Karpas-422 (cell line): Measurements from ENCODE around the gene SCNN1A. TPM values are rescaled to one million over a fixed set of nuclear protein-coding genes. Genes with fewer than 3 reads are reported as not detected.

Source experiments
- DNase-seq: peaks from one replicate; pipeline ENCODE4 v3.0.0-alpha.2; 2015
- H2AFZ ChIP-seq: fragments of 200-600 bp; sonication (generic); 2 replicates; pipeline ENCODE4 v1.6.1; 2014; ENCODE audit warnings: antibody characterized with exemption, low read length, mixed read lengths
- H3K27ac ChIP-seq: fragments of 200-600 bp; sonication (generic); 2 replicates; pipeline ENCODE4 v1.5.1; 2014; ENCODE audit warnings: mild to moderate bottlenecking, low read length, moderate library complexity
- H3K27me3 ChIP-seq: fragments of 200-600 bp; sonication (generic); 2 replicates; pipeline ENCODE4 v1.6.1; 2014; ENCODE audit warnings: low read length, mixed read lengths
- H3K36me3 ChIP-seq: fragments of 200-600 bp; sonication (generic); 2 replicates; pipeline ENCODE4 v1.6.1; 2014; ENCODE audit warnings: low read length, mixed read lengths; ENCODE audit not compliant: insufficient read depth
- H3K4me1 ChIP-seq: fragments of 200-600 bp; sonication (generic); 2 replicates; pipeline ENCODE4 v1.6.1; 2014; ENCODE audit warnings: mild to moderate bottlenecking, low read length, mixed read lengths
- H3K4me2 ChIP-seq: fragments of 200-600 bp; sonication (generic); 2 replicates; pipeline ENCODE4 v1.6.1; 2014; ENCODE audit warnings: low read length, low read depth, mild to moderate bottlenecking; ENCODE audit not compliant: poor library complexity, severe bottlenecking
- H3K4me3 ChIP-seq: fragments of 200-600 bp; sonication (generic); 2 replicates; pipeline ENCODE4 v1.5.1; 2014; ENCODE audit warnings: mild to moderate bottlenecking, antibody characterized with exemption, low read length, mixed read lengths
- H3K79me2 ChIP-seq: fragments of 200-600 bp; sonication (generic); 2 replicates; pipeline ENCODE4 v1.6.1; 2014; ENCODE audit warnings: mild to moderate bottlenecking, low read length, mixed read lengths
- H3K9ac ChIP-seq: fragments of 200-600 bp; sonication (generic); 2 replicates; pipeline ENCODE4 v1.6.0; 2014; ENCODE audit warnings: low read length
- H3K9me2 ChIP-seq: fragments of 200-600 bp; sonication (generic), shearing (Covaris generic); replicated peaks from 2 replicates; pipeline ENCODE4 v1.6.0; 2014; ENCODE audit warnings: mild to moderate bottlenecking, low read length, moderate library complexity; ENCODE audit not compliant: insufficient read depth
- H3K9me3 ChIP-seq: fragments of 300-700, 200-600 bp; sonication (generic); 2 replicates; pipeline ENCODE4 v1.6.1; 2014; ENCODE audit warnings: low read length, mixed read lengths
- H4K20me1 ChIP-seq: fragments of 200-600 bp; sonication (generic); 2 replicates; pipeline ENCODE4 v1.6.1; 2014; ENCODE audit warnings: mild to moderate bottlenecking, antibody characterized with exemption, low read length, low read depth; ENCODE audit not compliant: insufficient read depth
- total RNA-seq: library from RNA; depleted of rRNA; stranded (reverse); fragments of >200 nt; shearing (Covaris generic); gene quantifications from 2 replicates; pipeline ENCODE4 v1.2.3, GENCODE V29; 2014; ENCODE audit warnings: low replicate concordance

The SCNN1A gene
- total RNA-seq, 1 experiment from 2014 or later: not detected

GRCh38 chr12:6367969-6368892, 7.1 kb downstream of the SCNN1A start:
- Histone ChIP-seq H3K27me3 (no peaks in the 10 kb centered on the region), H3K79me2 (no peaks in the 10 kb centered on the region), H3K27ac (no peak overlapping the region), H3K36me3 (no peaks in the 10 kb centered on the region), H2AFZ (no peak overlapping the region), H3K9ac (no peak overlapping the region), H4K20me1 (no peaks in the 10 kb centered on the region), H3K9me2 (no peaks in the 10 kb centered on the region), H3K4me2 (no peak overlapping the region), H3K9me3 (no peaks in the 10 kb centered on the region), H3K4me3 (no peak overlapping the region), H3K4me1 (peaks cover 2% of the 10 kb centered on the region; the same call in 1 of the 2 replicates)
- DNase-seq: peak; percentile 69

- Histone ChIP-seq H3K9ac (no peak overlapping the region), H3K9me3 (no peaks in the 10 kb centered on the region), H3K27ac (no peak overlapping the region), H4K20me1 (no peaks in the 10 kb centered on the region), H3K9me2 (no peaks in the 10 kb centered on the region), H3K79me2 (no peaks in the 10 kb centered on the region), H3K4me2 (no peak overlapping the region), H3K36me3 (no peaks in the 10 kb centered on the region), H3K4me3 (no peak overlapping the region), H2AFZ (no peak overlapping the region), H3K27me3 (no peaks in the 10 kb centered on the region), H3K4me1 (peaks cover 2% of the 10 kb centered on the region; the same call in 1 of the 2 replicates)
- peak; percentile 83 for DNase-seq
Measured at GRCh38 chr12:6367065-6367968, 8.0 kb downstream of the SCNN1A start.

GRCh38 chr12:6364044-6364374, 11.4 kb downstream of the SCNN1A start:
- no peak for DNase-seq
- Histone ChIP-seq H3K36me3 (no peaks in the 10 kb centered on the region), H3K27ac (no peak overlapping the region), H3K4me1 (peaks cover 6% of the 10 kb centered on the region), H3K9me2 (no peaks in the 10 kb centered on the region), H3K9me3 (no peaks in the 10 kb centered on the region), H3K79me2 (no peaks in the 10 kb centered on the region), H4K20me1 (no peaks in the 10 kb centered on the region), H3K4me2 (no peak overlapping the region), H3K27me3 (no peaks in the 10 kb centered on the region), H2AFZ (no peak overlapping the region), H3K4me3 (no peak overlapping the region), H3K9ac (no peak overlapping the region)

- Histone ChIP-seq H3K27me3 (no peaks in the 10 kb centered on the region), H3K4me2 (no peak overlapping the region), H4K20me1 (no peaks in the 10 kb centered on the region), H3K27ac (no peak overlapping the region), H3K9me3 (no peaks in the 10 kb centered on the region), H3K79me2 (no peaks in the 10 kb centered on the region), H3K9me2 (no peaks in the 10 kb centered on the region), H3K4me1 (peaks cover 6% of the 10 kb centered on the region), H3K36me3 (no peaks in the 10 kb centered on the region), H3K9ac (no peak overlapping the region), H3K4me3 (no peak overlapping the region), H2AFZ (no peak overlapping the region)
- DNase-seq: no peak
Measured at GRCh38 chr12:6363330-6364043, 11.9 kb downstream of the SCNN1A start.

GRCh38 chr12:6363010-6363329, 12.4 kb downstream of the SCNN1A start:
- Histone ChIP-seq H3K4me2 (no peak overlapping the region), H3K9ac (no peak overlapping the region), H3K4me1 (peaks cover 6% of the 10 kb centered on the region), H3K27ac (no peak overlapping the region), H3K27me3 (no peaks in the 10 kb centered on the region), H3K79me2 (no peaks in the 10 kb centered on the region), H3K4me3 (no peak overlapping the region), H3K36me3 (no peaks in the 10 kb centered on the region), H4K20me1 (no peaks in the 10 kb centered on the region), H2AFZ (no peak overlapping the region), H3K9me2 (no peaks in the 10 kb centered on the region), H3K9me3 (no peaks in the 10 kb centered on the region)
- DNase-seq: no peak

GRCh38 chr12:6362403-6362802, 13.0 kb downstream of the SCNN1A start:
- H3K27ac ChIP-seq: no peak overlapping the region
- no peak overlapping the region for H3K4me2 ChIP-seq
- no peak overlapping the region for H3K9ac ChIP-seq
- H4K20me1 ChIP-seq: no peaks in the 10 kb centered on the region
- DNase-seq: no peak
- H3K4me1 ChIP-seq: peaks cover 3% of the 10 kb centered on the region; the same call in 1 of the 2 replicates
- H2AFZ ChIP-seq: no peak overlapping the region
- no peaks in the 10 kb centered on the region for H3K27me3 ChIP-seq
- no peaks in the 10 kb centered on the region for H3K79me2 ChIP-seq
- no peaks in the 10 kb centered on the region for H3K9me3 ChIP-seq
- H3K4me3 ChIP-seq: no peak overlapping the region
- H3K36me3 ChIP-seq: no peaks in the 10 kb centered on the region
- no peaks in the 10 kb centered on the region for H3K9me2 ChIP-seq

- H4K20me1 ChIP-seq: no peaks in the 10 kb centered on the region
- no peak overlapping the region for H3K9ac ChIP-seq
- no peak overlapping the region for H3K27ac ChIP-seq
- H3K4me2 ChIP-seq: no peak overlapping the region
- H2AFZ ChIP-seq: no peak overlapping the region
- no peaks in the 10 kb centered on the region for H3K9me2 ChIP-seq
- peaks cover 3% of the 10 kb centered on the region; the same call in 1 of the 2 replicates for H3K4me1 ChIP-seq
- no peak for DNase-seq
- no peaks in the 10 kb centered on the region for H3K36me3 ChIP-seq
- H3K79me2 ChIP-seq: no peaks in the 10 kb centered on the region
- no peak overlapping the region for H3K4me3 ChIP-seq
- no peaks in the 10 kb centered on the region for H3K27me3 ChIP-seq
- H3K9me3 ChIP-seq: no peaks in the 10 kb centered on the region
Measured at GRCh38 chr12:6361834-6362233, 13.5 kb downstream of the SCNN1A start.
